Keratinocyte (primary cell): ENCODE data around the gene RAB11FIP2.

Experiments
- EZH2 ChIP-seq: IDR thresholded peaks from one replicate; pipeline ENCODE4 v1.6.1; 2012; ENCODE audit warnings: inconsistent platforms, mild to moderate bottlenecking, low read length, moderate library complexity
- TF ChIP-seq, protein P1 (sequence below), 3 experiments: IDR thresholded peaks in 1 of 3; conservative IDR thresholded peaks in 1 of 3; optimal IDR thresholded peaks in 1 of 3; 2 replicates in 2 of 3; 3 replicates in 1 of 3; pipeline versions ENCODE3 to v1.5.1; 2011; ENCODE audit warnings: low read length in 3 of 3, mild to moderate bottlenecking in 3 of 3, moderate library complexity in 2 of 3, control low read depth in 1 of 3, inconsistent platforms in 1 of 3; ENCODE audit not compliant: insufficient read depth in 2 of 3; ENCODE audit errors: extremely low read depth in 1 of 3

DNA sequence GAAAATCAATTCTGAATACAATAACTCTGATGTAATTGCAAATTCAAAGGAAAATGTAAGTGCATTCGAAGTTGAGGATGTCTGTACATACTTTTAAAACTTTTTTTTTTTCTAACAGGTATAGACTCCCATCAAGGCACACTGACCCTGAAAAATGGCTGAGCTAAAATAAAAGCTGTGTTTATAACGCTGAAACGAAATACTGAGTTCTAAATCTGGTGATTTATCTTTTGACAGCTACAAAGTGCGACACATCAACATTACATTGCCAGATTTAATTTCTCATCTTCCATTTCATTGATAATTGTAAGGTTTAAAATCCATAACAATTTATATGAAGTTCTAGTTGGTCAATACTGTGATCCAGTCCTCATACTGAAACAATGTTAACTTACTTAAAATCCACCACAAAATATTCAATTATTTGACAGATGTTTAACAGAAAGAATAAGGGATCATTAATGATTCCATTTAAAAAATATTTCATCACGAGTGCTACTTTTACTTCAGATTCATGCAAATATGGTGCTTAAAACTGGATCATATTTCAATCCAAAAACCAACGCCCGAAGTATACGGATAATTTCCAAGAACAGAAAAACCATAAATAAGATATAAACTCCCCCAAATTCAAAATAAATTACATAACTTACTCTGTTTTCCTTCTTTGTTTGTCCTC lies 1.4 kb downstream of the RAB11FIP2 start:
- TF ChIP-seq, protein P1, sequence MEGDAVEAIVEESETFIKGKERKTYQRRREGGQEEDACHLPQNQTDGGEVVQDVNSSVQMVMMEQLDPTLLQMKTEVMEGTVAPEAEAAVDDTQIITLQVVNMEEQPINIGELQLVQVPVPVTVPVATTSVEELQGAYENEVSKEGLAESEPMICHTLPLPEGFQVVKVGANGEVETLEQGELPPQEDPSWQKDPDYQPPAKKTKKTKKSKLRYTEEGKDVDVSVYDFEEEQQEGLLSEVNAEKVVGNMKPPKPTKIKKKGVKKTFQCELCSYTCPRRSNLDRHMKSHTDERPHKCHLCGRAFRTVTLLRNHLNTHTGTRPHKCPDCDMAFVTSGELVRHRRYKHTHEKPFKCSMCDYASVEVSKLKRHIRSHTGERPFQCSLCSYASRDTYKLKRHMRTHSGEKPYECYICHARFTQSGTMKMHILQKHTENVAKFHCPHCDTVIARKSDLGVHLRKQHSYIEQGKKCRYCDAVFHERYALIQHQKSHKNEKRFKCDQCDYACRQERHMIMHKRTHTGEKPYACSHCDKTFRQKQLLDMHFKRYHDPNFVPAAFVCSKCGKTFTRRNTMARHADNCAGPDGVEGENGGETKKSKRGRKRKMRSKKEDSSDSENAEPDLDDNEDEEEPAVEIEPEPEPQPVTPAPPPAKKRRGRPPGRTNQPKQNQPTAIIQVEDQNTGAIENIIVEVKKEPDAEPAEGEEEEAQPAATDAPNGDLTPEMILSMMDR (optimal IDR thresholded peaks at IDR 0.05 in 1 of 3, IDR thresholded peaks at IDR 0.05 in 1 of 3, conservative IDR thresholded peaks at IDR 0.05 in 1 of 3; ENCODE audit: extremely low read depth in 1 of 3, insufficient read depth in 2 of 3, low read length in 3 of 3) = no peak
- TF ChIP-seq EZH2 = no peak
